GM19463 (cell line): Measurements from ENCODE around the gene TRDMT1.
A peak's percentile ranks its signal among the peaks of the same experiment; 100 is the strongest.

ENCODE experiments used
- ATAC-seq: cut with Tn5 transposase; IDR thresholded peaks from one replicate; pipeline ENCODE4 v1.9.1; 2021; ENCODE audit warnings: mild to moderate bottlenecking, moderate library complexity; ENCODE audit not compliant: unreplicated experiment

TRDMT1 gene

GRCh38 chr10:17200912-17201793, at the start of gene TRDMT1:
Gene TRDMT1 (minus strand): TSS chr10:17201672. CDS start chr10:17201634, 38 bp downstream.
- ATAC-seq = peak; percentile 89

- ATAC-seq = no peak
Measured at GRCh38 chr10:17250736-17251135, 49.3 kb upstream of the TRDMT1 start.

GRCh38 chr10:17249820-17250219, 48.3 kb upstream of the TRDMT1 start:
- no peak for ATAC-seq

- ATAC-seq = no peak
Measured at GRCh38 chr10:17248964-17249363, 47.5 kb upstream of the TRDMT1 start.

- ATAC-seq = no peak
Measured at GRCh38 chr10:17247210-17247609, 45.7 kb upstream of the TRDMT1 start.

- ATAC-seq = no peak
Measured at GRCh38 chr10:17244700-17245365, 43.4 kb upstream of the TRDMT1 start.

GRCh38 chr10:17241611-17242333, 40.3 kb upstream of the TRDMT1 start:
- ATAC-seq = no peak

GRCh38 chr10:17240616-17241015, 39.1 kb upstream of the TRDMT1 start:
- ATAC-seq = no peak

GRCh38 chr10:17240096-17240495, 38.6 kb upstream of the TRDMT1 start:
- no peak for ATAC-seq

GRCh38 chr10:17239345-17240085, 38.0 kb upstream of the TRDMT1 start:
- no peak for ATAC-seq

GRCh38 chr10:17238445-17239291, 37.2 kb upstream of the TRDMT1 start:
- ATAC-seq = no peak

- no peak for ATAC-seq
Measured at GRCh38 chr10:17237915-17238444, 36.5 kb upstream of the TRDMT1 start.

- ATAC-seq = no peak
Measured at GRCh38 chr10:17237149-17237527, 35.7 kb upstream of the TRDMT1 start.

- no peak for ATAC-seq
Measured at GRCh38 chr10:17236468-17237148, 35.1 kb upstream of the TRDMT1 start.

- ATAC-seq = no peak
Measured at GRCh38 chr10:17235136-17235535, 33.7 kb upstream of the TRDMT1 start.

GRCh38 chr10:17234431-17234945, 33.0 kb upstream of the TRDMT1 start:
- no peak for ATAC-seq

- ATAC-seq = no peak
Measured at GRCh38 chr10:17233286-17233991, 32.0 kb upstream of the TRDMT1 start.

GRCh38 chr10:17232276-17232960, 30.9 kb upstream of the TRDMT1 start:
- no peak for ATAC-seq
